Measurements from ENCODE around the gene PLCXD1.
"Not testable (repeated sequence)": the region's sequence is repeated elsewhere in the genome, so short reads cannot be mapped to it uniquely, and the experiment has no call there.

The PLCXD1 gene

DNA sequence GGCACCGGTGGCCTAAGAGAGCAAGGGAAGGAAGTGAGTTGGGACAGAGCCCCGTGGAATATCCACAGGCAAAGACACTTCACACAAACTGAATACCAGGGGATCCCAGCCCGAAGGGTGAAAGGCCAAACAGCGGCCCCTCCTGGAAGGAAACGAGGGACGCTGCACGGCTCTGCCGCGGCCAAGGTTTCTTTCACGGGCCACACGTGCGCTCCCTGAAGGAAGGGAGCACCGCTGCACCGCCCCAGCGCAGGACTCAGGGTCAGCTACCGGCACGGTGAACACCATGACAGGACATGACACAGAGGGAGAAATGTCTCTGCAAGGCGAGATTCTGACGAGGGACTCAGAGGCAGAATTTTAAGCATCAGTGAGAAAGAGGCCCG, 69.0 kb downstream of the PLCXD1 start:
- no peak for DNase-seq (ENCODE audit: low spot score)

DNA sequence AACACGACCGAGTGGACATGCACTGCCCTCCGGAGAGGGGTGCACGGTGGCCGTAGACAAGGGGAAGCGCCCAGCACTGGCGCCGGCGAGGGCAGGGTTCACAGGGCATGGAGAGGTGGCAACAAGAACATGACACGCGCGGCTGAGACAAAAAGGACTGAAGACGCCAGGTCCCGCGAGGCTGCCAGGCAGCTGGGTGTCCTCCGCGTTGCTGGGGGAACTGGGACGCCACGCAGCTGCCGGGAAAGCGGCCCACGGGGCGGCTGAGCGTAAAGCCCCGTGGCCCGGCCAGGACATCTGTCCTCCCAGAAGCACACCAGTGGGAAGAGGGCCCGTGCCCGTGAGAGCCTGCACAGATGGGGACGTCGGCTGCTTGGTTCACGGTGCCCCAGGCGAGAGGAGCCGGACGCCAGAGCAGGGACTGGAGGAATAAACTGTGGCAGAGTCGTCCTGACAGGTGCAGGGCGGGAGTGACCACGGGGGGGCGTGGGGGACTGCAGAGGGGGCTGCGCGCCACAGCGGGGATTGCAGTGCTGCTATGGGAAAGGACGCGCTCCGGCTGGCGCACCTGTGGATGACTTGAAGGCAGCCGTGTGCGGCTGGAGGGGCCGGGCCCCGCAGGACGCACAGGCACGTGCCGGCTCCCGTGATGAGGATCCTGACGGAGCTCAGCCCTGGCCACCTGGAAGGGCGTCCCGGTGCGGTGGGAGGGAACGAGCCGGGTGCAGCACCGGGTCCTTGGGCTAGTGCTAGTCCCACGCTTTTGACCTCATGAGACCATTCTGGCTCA, 69.5 kb downstream of the PLCXD1 start:
- no peak for DNase-seq (ENCODE audit: low spot score)

DNA sequence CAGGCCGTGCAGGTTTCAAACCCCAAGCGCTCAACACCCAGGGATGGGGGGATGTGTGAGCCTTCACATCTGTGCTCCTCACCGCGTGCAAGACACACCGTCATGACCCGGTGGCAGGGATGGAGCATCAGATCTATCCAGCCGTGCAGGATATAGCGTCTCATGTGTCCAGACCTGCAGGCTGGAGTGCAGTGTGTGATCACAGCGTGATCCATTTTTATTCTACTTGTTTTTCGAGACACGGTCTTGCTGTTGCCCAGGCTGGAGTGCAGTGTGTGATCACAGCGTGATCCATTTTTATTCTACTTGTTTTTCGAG, 70.1 kb downstream of the PLCXD1 start:
- not testable (repeated sequence) for DNase-seq (ENCODE audit: low spot score)

DNA sequence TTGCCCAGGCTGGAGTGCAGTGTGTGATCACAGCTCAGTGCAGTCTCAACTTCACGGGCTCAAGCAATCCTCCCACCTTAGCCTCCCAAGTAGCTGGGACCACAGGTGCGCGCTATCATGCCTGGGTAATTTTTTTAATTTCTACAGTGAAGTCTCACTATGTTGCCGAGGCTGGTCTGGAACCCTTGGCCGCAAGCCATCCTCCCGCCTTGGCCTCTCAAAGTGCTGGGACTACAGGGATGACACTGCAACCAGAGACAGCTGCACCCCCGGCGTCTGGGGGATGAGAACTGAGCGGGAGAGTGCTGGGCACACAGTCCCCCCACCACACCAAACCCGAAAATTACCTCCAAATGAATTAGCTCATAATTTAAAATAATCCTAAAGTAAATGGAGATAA, 70.6 kb downstream of the PLCXD1 start:
- DNase-seq (ENCODE audit: low spot score) = no peak

DNA sequence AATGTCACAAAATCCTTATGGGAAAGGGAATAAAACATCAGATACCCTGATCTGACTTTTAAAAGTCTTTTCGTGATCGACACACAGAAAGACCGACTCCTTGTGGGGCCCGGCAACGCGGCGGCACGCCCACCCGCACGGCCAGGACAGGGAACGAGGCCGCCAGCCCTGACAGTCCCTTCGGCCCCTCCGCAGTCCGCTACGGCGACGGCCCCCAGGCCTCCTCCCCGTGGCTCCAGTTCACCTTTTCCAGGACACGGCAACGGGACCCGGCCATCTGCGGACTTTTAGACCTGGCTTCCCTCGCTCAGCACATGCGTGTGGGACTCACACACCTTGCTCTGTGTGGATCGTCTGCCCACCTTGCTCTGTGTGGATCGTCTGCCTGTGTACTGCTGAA, 71.0 kb downstream of the PLCXD1 start:
- DNase-seq (ENCODE audit: low spot score) = no peak

DNA sequence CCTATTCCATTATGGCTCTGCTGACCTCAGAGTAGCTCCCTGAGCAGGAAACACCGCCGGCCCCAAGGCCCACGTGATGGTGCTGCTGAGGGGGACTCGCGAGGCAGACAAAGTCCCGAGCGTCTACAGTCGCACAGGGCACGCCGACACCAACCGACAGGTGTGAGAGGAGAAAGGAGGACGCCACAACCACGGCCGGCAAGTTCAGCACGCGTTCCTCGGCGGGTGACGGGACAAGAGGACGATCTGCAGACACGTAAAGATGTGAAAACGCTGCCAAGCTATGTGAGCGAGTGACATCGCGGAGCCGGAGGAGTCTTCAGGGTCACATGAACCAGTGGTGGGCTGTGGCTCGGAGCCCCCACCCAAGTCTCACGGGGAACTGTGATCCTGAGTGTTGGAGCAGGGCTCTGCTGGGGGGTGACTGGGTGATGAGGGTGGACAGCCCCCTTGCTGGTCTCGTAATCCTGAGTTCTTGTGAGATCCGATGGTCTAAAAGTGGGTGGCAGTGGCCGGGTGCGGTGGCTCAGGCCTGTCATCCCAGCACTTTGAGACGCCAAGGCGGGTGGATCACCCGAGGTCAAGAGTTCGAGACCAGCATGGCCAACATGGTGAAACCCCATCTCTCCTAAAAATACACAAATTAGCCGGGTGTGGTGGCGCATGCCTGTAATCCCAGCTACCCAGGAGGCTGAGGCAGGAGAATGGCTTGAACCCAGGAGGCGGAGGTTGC, 71.6 kb downstream of the PLCXD1 start:
- no peak for DNase-seq (ENCODE audit: low spot score)

All from AG08396 (cell line).